GM06990 (cell line): ENCODE data around the gene TFPT.

Source experiments
- DNase-seq: peaks from one replicate; pipeline ENCODE4 v3.0.0-alpha.2; 2011; ENCODE audit not compliant: insufficient read length; ENCODE audit errors: extremely low read depth
- H3K27me3 ChIP-seq: replicated peaks from 2 replicates; pipeline ENCODE4 v1.6.0; 2011; ENCODE audit warnings: low read length; ENCODE audit not compliant: control insufficient read depth, insufficient read depth
- H3K36me3 ChIP-seq: 2 replicates; pipeline ENCODE4 v1.5.1; 2011; ENCODE audit warnings: low read length; ENCODE audit not compliant: control insufficient read depth, insufficient read depth
- H3K4me3 ChIP-seq: replicated peaks from 2 replicates; pipeline ENCODE4 v1.5.1; 2011; ENCODE audit warnings: low read depth, mild to moderate bottlenecking, control low read depth, low read length
- TF ChIP-seq, protein P1 (sequence below): IDR thresholded peaks from 2 replicates; pipeline ENCODE4 v1.5.1; 2011; ENCODE audit warnings: low read length, control low read depth, mild to moderate bottlenecking, inconsistent platforms; ENCODE audit not compliant: insufficient read depth, poor library complexity, severe bottlenecking

Gene TFPT, protein sequence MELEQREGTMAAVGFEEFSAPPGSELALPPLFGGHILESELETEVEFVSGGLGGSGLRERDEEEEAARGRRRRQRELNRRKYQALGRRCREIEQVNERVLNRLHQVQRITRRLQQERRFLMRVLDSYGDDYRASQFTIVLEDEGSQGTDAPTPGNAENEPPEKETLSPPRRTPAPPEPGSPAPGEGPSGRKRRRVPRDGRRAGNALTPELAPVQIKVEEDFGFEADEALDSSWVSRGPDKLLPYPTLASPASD

GRCh38 chr19:54115109-54116063, at the start of gene TFPT, which contains the start of gene PRPF31:
TFPT (minus strand) TSS chr19:54115657; CDS start chr19:54115269, 388 bp downstream.
PRPF31 (plus strand) TSS chr19:54115754; CDS start chr19:54118279, 2,525 bp downstream.
- peak; percentile 96 for DNase-seq
- TF ChIP-seq, protein P1, sequence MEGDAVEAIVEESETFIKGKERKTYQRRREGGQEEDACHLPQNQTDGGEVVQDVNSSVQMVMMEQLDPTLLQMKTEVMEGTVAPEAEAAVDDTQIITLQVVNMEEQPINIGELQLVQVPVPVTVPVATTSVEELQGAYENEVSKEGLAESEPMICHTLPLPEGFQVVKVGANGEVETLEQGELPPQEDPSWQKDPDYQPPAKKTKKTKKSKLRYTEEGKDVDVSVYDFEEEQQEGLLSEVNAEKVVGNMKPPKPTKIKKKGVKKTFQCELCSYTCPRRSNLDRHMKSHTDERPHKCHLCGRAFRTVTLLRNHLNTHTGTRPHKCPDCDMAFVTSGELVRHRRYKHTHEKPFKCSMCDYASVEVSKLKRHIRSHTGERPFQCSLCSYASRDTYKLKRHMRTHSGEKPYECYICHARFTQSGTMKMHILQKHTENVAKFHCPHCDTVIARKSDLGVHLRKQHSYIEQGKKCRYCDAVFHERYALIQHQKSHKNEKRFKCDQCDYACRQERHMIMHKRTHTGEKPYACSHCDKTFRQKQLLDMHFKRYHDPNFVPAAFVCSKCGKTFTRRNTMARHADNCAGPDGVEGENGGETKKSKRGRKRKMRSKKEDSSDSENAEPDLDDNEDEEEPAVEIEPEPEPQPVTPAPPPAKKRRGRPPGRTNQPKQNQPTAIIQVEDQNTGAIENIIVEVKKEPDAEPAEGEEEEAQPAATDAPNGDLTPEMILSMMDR = no peak
- Histone ChIP-seq H3K4me3 (peak within 1 kb of the TSS; percentile 73), H3K36me3 (peaks cover 12% of the 10 kb centered on the region), H3K27me3 (no peaks in the 10 kb centered on the region)

DNA sequence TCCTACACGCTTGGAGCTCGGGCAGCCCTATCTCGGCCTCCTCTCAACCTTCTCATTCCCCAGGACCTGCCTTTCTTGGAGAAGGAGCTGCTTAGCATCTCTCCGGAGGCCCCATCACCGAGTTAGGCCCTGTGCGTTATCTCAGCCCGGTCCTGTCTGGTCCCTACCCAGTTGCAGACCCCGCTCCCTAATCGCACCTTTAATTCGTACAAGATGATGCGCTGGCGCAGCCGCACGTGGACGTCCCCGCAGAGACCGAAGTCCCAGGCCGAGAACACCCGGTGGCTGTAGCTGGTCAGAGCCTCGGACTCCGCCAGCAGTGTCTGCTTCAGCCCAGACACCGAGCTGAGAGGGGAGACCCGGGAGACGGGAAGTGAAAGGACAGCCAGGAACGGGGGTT, 49.8 kb upstream of the TFPT start:
- no peak for DNase-seq
- TF ChIP-seq, protein P1 = no peak
- no peak overlapping the region for H3K4me3 ChIP-seq

GRCh38 chr19:54164369-54165068, 49.1 kb upstream of the TFPT start:
- H3K4me3 ChIP-seq = no peak overlapping the region
- DNase-seq = peak; percentile 77
- H3K27me3 ChIP-seq = no peaks in the 10 kb centered on the region
- TF ChIP-seq, protein P1 = no peak
- H3K36me3 ChIP-seq = no peaks in the 10 kb centered on the region

More for the DNA sequence above, 49.8 kb upstream of the TFPT start:
- Histone ChIP-seq H3K36me3 (no peaks in the 10 kb centered on the region), H3K27me3 (no peaks in the 10 kb centered on the region)

DNA sequence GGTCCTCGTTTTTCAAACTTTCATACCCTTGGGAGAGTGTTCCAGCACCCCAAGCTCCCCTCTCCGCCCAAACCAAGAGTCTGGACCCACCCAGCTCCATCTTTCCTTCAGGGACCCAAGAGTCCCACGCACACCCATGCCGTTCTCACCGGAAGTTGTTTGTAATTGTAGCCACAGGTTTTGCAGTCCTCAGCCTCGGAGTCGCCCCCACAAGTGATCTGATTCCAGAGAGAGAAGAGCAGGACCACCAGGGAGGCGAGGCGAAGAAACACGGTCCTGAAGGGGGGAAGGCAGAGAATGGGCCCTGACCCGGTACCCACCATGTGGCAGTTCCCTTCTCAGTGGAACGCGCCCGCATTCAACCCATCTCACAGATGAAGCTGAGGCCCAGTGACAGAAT, 47.4 kb upstream of the TFPT start:
- peaks cover 3% of the 10 kb centered on the region for H3K36me3 ChIP-seq
- no peaks in the 10 kb centered on the region for H3K27me3 ChIP-seq
- no peak overlapping the region for H3K4me3 ChIP-seq
- DNase-seq = no peak
- TF ChIP-seq, protein P1 = no peak

DNA sequence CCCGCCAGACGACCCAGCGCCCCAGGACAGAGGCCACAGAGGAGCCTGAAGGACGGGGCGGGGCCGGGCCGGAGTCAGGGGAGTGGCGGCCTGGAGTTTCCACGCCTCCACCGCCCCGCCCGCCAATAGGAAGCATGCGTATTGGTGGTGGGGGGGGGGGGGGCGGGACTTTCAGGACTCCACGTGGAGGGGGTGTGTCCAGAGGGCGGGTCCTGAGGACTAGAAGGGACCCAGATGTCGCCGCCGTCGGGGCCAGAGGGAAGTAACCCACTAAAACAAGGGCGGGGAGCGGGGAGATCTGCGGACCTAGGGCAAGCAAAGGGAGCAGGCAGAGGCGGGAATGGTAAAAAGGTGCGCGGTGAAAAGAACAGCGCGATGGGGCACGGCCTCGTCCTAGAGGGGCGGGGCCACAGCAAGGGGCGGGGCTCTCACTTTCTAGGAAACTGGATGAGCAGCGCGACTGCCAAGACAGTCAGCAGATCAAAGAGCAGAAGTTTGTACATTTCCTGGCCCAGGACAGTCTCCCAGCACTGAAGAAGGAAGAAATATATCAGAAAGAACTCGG, 46.9 kb upstream of the TFPT start:
- peaks cover 3% of the 10 kb centered on the region for H3K36me3 ChIP-seq
- no peaks in the 10 kb centered on the region for H3K27me3 ChIP-seq
- peak overlapping the region; percentile 57 for H3K4me3 ChIP-seq
- TF ChIP-seq, protein P1 = no peak
- peak; percentile 81 for DNase-seq
